SK-N-SH (cell line): ENCODE measurements around the gene TLX3.

Experiments
- CTCF ChIP-seq: fragments of 200-600 bp; sonication (generic); IDR thresholded peaks from 2 replicates; pipeline ENCODE4 v1.6.1; 2017; ENCODE audit warnings: antibody characterized with exemption, mild to moderate bottlenecking, moderate library complexity
- ELF1 ChIP-seq: IDR thresholded peaks from 2 replicates; pipeline ENCODE4 v1.4.0; 2012
- MAX ChIP-seq: IDR thresholded peaks from 2 replicates; pipeline ENCODE4 v1.4.0; 2012; ENCODE audit warnings: low read depth
- NRF1 ChIP-seq: IDR thresholded peaks from 2 replicates; pipeline ENCODE4 v1.6.1; 2012; ENCODE audit warnings: low read depth, mild to moderate bottlenecking, low read length
- SMC3 ChIP-seq: IDR thresholded peaks from 2 replicates; pipeline ENCODE4 v1.6.1; 2012; ENCODE audit warnings: low read depth, low read length, improper control_type of control experiment
- TEAD4 ChIP-seq: IDR thresholded peaks from 2 replicates; pipeline ENCODE4 v1.4.0; 2012; ENCODE audit warnings: mild to moderate bottlenecking, borderline replicate concordance; ENCODE audit not compliant: insufficient read depth
- USF2 ChIP-seq: fragments of 150-350 bp; IDR thresholded peaks from 2 replicates; pipeline ENCODE4 v1.6.1; 2017; ENCODE audit warnings: antibody characterized with exemption, low read length, low read depth, borderline replicate concordance
- YY1 ChIP-seq: IDR thresholded peaks from 2 replicates; pipeline ENCODE4 v1.4.0; 2012; ENCODE audit warnings: low read depth, mild to moderate bottlenecking

- TF ChIP-seq YY1 = no peak
- no peak for TF ChIP-seq MAX
- TF ChIP-seq CTCF = no peak
- no peak for TF ChIP-seq NRF1
- no peak for TF ChIP-seq SMC3
- TF ChIP-seq USF2 = no peak
- no peak for TF ChIP-seq ELF1
- no peak for TF ChIP-seq TEAD4
Observed at GRCh38 chr5:171310819-171311321, 1.8 kb downstream of the TLX3 start.
